Measurements from ENCODE around the gene CD22.

DNA sequence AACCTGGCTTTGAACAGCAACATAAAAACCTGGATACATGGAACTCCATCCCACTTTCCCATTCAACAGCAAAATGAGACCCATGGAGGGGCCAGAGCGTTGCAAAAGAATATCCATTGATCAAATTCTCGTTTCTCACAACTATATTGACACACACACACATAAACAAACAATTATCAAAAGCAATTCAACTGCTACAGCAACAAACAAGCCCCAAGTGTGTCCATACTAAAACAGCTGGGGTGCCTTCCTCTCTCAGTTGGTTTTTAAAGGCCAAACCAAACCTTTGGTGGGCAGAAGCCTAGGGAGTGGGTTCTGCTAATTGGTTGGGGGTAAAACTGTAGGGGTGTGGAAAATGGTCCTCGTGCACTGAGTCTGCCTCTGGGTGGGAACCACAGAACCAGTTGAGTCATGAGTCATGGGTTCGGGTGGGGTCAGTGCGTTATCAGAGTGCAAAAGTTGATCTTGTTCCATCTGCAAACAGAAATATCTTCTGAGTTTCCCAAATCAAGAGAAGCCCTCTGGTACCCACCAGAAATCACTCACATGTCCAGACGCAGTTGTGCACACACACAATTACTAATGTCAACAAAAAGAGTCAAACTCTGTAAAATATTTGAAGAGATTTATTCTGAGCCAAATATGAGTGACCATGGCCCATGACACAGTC lies 60.3 kb downstream of the CD22 start:
- TF ChIP-seq, protein P1, sequence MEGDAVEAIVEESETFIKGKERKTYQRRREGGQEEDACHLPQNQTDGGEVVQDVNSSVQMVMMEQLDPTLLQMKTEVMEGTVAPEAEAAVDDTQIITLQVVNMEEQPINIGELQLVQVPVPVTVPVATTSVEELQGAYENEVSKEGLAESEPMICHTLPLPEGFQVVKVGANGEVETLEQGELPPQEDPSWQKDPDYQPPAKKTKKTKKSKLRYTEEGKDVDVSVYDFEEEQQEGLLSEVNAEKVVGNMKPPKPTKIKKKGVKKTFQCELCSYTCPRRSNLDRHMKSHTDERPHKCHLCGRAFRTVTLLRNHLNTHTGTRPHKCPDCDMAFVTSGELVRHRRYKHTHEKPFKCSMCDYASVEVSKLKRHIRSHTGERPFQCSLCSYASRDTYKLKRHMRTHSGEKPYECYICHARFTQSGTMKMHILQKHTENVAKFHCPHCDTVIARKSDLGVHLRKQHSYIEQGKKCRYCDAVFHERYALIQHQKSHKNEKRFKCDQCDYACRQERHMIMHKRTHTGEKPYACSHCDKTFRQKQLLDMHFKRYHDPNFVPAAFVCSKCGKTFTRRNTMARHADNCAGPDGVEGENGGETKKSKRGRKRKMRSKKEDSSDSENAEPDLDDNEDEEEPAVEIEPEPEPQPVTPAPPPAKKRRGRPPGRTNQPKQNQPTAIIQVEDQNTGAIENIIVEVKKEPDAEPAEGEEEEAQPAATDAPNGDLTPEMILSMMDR (conservative IDR thresholded peaks at IDR 0.05; ENCODE audit: low read length) = no peak
- no peak for TF ChIP-seq EZH2phosphoT487 (IDR thresholded peaks at IDR 0.05; ENCODE audit: borderline replicate concordance)
